GM12865 (cell line): ENCODE measurements around the gene MYD88.

Experiments
- DNase-seq: peaks from one replicate; pipeline ENCODE4 v3.0.0; 2010; ENCODE audit warnings: low read depth
- H3K4me3 ChIP-seq: 2 replicates; pipeline ENCODE4 v1.5.1; 2011; ENCODE audit warnings: mild to moderate bottlenecking, low read depth, low read length, control low read depth
- TF ChIP-seq, protein P1 (sequence below): IDR thresholded peaks from 2 replicates; pipeline ENCODE4 v1.5.1; 2011; ENCODE audit warnings: low read length, control low read depth, low read depth, inconsistent platforms; ENCODE audit not compliant: insufficient read depth; ENCODE audit errors: missing control alignments

The MYD88 gene

DNA sequence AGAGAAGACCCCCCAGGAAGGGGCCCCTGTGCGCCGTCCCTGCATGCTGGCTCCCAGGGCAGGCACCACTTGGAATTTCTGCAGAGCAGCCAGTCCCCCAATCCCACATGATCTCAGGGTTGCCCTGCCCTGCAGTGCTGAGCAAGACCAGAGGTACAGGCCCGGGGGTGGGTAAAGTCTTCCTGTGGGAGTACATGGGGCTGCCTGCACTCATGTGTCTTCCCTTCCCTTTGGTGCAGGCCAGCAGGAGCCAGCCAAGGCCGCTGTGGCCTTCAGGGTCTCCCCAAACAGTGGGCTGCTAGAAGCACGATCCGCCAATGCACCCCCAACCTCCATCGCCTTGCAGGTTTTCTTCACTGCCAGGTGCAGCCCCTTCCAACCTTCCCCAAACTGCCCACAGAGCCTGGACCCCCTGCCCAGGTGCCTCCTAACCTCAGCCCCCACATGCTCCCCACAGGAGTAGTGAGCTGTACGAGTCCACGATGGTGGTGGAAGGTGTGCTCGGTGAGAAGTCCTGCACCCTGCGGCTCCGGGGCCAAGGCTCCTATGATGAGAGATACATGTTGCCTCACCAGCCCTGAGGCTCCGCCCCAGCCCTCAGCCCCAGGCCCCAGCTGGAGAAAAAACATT is 16.5 kb upstream of the MYD88 start:
- no peak for DNase-seq
- H3K4me3 ChIP-seq, result no peak overlapping the region
- TF ChIP-seq, protein P1, sequence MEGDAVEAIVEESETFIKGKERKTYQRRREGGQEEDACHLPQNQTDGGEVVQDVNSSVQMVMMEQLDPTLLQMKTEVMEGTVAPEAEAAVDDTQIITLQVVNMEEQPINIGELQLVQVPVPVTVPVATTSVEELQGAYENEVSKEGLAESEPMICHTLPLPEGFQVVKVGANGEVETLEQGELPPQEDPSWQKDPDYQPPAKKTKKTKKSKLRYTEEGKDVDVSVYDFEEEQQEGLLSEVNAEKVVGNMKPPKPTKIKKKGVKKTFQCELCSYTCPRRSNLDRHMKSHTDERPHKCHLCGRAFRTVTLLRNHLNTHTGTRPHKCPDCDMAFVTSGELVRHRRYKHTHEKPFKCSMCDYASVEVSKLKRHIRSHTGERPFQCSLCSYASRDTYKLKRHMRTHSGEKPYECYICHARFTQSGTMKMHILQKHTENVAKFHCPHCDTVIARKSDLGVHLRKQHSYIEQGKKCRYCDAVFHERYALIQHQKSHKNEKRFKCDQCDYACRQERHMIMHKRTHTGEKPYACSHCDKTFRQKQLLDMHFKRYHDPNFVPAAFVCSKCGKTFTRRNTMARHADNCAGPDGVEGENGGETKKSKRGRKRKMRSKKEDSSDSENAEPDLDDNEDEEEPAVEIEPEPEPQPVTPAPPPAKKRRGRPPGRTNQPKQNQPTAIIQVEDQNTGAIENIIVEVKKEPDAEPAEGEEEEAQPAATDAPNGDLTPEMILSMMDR, result no peak

DNA sequence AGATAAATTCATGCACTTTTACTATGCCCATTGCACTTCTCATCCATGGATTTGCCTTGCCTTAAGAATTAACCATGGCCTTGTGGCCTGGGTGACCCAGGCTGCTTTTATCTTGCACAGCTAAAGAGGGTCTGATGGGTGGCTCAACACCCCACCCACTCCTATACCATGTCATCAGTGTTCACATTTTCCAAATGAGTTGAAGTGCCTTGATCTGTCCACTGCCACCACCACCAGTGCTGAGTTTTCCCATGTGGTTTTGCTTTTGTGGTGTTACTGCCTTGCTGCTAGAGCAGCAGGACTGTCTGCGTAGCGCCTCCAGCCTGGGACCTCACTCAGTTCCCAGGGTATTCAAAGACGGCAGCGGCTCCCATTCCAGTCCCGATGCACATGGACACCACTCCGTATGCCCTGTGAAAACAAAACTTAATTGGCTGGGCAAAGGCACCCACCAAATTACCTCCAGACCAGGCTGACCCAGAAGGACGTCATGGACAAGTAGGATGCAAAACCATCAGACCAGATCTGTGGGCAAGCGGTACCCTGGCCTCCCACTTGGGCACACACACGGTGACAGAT is 15.7 kb upstream of the MYD88 start:
- H3K4me3 ChIP-seq, result no peak overlapping the region
- no peak for DNase-seq
- TF ChIP-seq, protein P1, result no peak

DNA sequence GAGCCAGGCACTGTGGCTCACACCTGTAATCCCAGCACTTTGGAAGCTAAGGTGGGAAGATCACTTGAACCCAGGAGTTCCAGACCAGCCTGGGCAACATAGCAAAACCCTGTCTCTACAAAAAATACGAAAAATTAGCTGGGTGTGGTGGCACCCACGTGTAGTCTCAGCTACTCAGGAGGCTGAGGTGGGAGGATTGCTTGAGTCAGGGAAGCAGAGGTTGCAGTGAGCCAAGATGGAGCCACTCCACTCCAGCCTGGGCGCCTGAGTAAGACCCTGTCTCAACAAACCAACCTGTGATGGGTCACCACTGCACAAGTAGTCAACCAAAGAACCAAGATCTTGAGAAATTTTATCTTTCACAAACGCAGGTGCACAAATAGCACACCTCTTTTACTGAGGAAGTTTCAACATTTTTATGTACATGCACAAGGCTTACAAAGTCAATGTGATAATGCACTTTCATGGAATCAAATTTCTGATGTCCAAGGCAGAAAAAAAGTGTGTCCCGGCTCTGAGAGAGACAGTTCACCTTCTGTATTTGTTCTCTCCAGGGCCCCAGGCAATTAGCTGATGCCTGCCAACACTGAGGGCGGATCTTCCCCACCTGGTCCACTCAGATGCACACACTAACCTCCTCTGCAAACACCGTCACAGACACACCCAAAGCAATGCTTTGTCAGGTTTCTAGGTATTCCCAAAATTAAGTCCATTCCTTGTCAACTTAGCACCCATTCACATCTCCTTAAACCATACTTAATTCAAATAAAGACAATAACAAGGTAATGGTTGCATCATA is 13.9 kb upstream of the MYD88 start:
- TF ChIP-seq, protein P1, result no peak
- no peak overlapping the region for H3K4me3 ChIP-seq
- no peak for DNase-seq

DNA sequence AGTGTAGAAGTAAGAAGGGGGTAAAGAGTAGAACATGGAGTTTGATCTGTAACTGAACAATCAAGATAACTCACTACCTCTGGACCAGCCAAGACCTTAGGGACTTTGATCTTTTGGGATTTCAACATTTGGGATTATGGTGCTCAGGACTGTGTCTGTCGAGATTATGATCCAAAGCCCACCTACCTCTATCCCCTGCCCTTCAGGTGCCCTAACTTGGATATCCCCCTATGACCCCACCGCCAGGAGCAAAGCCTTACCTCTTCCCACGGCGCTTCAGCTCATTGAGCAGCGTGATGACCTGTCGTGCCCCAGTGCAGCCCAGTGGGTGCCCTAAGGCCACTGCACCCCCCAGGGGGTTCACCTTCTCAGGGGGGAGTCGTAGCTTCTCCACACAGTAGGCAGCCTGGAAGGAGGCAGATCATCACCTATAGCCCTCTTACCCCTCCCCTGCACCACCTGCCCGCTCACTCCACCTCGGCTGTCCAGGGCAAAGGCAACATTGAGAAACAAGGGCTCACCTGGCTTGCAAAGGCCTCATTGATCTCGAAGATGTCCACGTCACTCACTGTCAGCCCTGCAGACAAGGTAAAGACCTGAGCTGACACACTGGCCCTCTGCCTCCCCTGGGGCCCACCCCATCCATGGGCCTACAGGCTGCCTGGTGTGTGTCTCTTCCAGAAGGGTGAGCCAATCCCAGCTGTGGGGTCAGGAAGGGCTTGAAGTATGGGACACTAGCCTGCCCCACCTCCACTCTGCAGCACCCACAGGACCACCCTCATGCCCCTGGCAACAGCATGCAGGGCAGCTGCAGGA is 12.9 kb upstream of the MYD88 start:
- DNase-seq, result no peak
- H3K4me3 ChIP-seq, result no peak overlapping the region
- TF ChIP-seq, protein P1, result no peak

DNA sequence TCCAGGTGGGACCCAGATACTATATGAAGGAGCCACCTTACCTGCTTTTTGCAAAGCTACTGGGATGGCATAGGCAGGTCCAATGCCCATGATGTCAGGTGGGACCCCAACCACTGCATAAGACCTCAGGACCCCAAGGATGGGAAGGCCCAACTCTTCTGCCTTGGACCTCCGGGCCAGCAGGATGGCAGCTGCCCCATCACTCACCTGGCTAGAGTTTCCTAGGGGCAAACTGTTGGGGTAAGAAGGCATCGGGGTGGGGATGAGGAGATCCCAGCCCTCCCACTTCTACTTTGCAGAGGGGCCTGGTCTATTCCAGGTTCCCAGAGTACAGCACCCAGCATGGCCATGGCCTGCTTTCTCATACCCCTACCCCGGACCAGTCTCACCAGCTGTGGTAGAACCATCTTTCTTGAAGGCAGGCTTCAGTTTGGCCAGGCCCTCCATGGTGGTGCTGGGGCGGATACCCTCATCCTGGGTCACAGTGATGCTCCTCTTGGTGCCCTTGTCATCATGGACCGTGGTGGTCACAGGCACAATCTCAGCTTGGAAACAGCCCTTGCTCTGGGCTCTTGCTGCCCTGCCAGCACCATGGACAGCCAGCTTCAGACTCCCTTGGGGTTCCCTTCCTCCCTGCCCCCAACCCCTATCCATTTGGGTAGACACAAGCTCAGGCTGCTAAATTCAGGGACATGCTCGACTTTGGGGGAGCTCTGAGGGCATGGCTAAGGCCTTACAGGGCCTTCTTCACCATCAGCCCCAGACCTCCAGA is 12.2 kb upstream of the MYD88 start:
- TF ChIP-seq, protein P1, result no peak
- no peak overlapping the region for H3K4me3 ChIP-seq
- no peak for DNase-seq
